Astrocyte of the cerebellum (primary cell): Measurements from ENCODE around the gene PHIP.

ENCODE experiments used
- DNase-seq: peaks from one replicate; pipeline ENCODE4 v3.0.0-alpha.2; 2011; ENCODE audit warnings: low read depth
- H3K4me3 ChIP-seq: 2 replicates; pipeline ENCODE4 v1.5.1; 2011; ENCODE audit warnings: mild to moderate bottlenecking, low read depth, low read length, moderate library complexity
- CTCF ChIP-seq: IDR thresholded peaks from 2 replicates; pipeline ENCODE4 v1.5.1; 2012; ENCODE audit warnings: low read length, low read depth, moderate library complexity, mild to moderate bottlenecking; ENCODE audit errors: missing control alignments
- in situ Hi-C: cut with HindIII; loops from 2 replicates; pipeline ENCODE4 v1.10.0; 2017; ENCODE audit warnings: low sequenced_read_pairs

Gene PHIP

GRCh38 chr6:79078075-79078969, at the start of gene PHIP:
PHIP (minus strand) TSS chr6:79078254; CDS start chr6:79078068, 186 bp downstream.
- peak; percentile 92 for DNase-seq
- in situ Hi-C loops = no loop called here
- TF ChIP-seq CTCF = no peak
- H3K4me3 ChIP-seq = peak within 1 kb of the TSS; percentile 74

GRCh38 chr6:79127660-79128059, 49.6 kb upstream of the PHIP start:
- in situ Hi-C loops = no loop called here
- TF ChIP-seq CTCF = no peak
- H3K4me3 ChIP-seq = no peak overlapping the region
- DNase-seq = no peak

GRCh38 chr6:79119217-79119616, 41.2 kb upstream of the PHIP start:
- DNase-seq = no peak
- no peak overlapping the region for H3K4me3 ChIP-seq
- in situ Hi-C loops = no loop called here
- TF ChIP-seq CTCF = no peak

GRCh38 chr6:79117752-79118151, 39.7 kb upstream of the PHIP start:
- in situ Hi-C loops = no loop called here
- H3K4me3 ChIP-seq = no peak overlapping the region
- no peak for TF ChIP-seq CTCF
- DNase-seq = no peak

- no peak for DNase-seq
- H3K4me3 ChIP-seq = no peak overlapping the region
- TF ChIP-seq CTCF = no peak
- in situ Hi-C loops = no loop called here
These were observed 37.6 kb upstream of the PHIP start for GRCh38 chr6:79115553-79116182.

GRCh38 chr6:79111549-79111948, 33.5 kb upstream of the PHIP start:
- no peak for DNase-seq
- in situ Hi-C loops = no loop called here
- TF ChIP-seq CTCF = no peak
- H3K4me3 ChIP-seq = no peak overlapping the region
